GM18907 (cell line): ENCODE results near the gene DGKA.
"Not testable (repeated sequence)": the region's sequence is repeated elsewhere in the genome, so short reads cannot be mapped to it uniquely, and the experiment has no call there.

Experiments used
- ATAC-seq: cut with Tn5 transposase; IDR thresholded peaks from one replicate; pipeline ENCODE4 v1.9.1; 2021; ENCODE audit warnings: mild to moderate bottlenecking, moderate library complexity; ENCODE audit not compliant: unreplicated experiment

Gene DGKA

GRCh38 chr12:55996715-55997534 lies 66.0 kb downstream of the DGKA start, which contains the start of gene SUOX:
SUOX (plus strand) TSS chr12:55997276; CDS start chr12:56002222, 4,946 bp downstream.
- peak; percentile 99 for ATAC-seq

- ATAC-seq = peak; percentile 2
These were observed 66.5 kb downstream of the DGKA start for GRCh38 chr12:55997535-55997859.

DNA sequence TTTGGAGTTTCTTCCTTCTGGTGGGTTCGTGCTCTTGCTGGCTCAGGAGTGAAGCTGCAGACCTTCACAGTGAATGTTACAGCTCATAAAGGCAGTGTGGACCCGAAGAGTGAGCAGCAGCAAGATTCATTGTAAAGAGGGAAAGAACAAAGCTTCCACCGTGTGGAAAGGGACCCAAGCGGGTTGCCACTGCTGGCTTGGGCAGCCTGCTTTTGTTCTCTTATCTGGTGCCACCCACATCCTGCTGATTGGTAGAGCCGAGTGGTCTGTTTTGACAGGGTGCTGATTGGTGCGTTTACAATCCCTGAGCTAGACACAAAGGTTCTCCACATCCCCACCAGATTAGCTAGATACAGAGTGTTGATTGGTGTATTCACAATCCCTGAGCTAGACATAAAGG lies 68.6 kb downstream of the DGKA start:
- not testable (repeated sequence) for ATAC-seq

GRCh38 chr12:55999999-56000540 lies 69.1 kb downstream of the DGKA start:
- ATAC-seq = not testable (repeated sequence)

DNA sequence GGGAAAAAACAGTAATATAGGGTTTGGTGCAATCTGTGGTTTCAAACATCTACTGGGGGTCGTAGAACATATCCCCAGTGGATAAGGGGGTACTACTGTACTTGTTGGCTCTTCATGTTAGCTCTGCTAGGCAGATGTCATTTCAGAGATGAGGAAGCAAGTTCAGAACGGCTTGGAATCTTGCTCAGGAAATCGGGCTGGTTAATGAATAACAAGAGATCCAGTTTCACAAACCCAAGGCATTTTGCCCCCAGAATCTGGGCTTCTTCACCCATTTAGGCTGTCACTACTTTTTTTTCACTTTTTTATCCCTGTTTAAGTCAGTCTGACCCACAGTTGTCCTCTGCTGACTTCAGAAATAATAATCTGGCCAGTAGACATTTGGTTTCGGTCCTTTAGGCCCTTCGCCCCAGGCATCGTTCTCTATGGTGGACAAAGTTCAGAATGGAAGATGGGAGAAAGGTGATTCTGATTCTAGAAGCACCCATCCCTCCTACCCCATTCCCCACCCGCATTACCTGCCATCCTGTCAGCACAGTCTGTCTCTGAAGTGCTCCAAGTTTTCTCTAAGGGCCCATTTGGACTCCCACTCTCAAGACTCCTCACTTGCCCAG lies 70.6 kb downstream of the DGKA start:
- no peak for ATAC-seq

- not testable (repeated sequence) for ATAC-seq
These were observed 72.4 kb downstream of the DGKA start for GRCh38 chr12:56003376-56003775.
